KMS-11 (cell line): ENCODE measurements around the gene EFCAB6.

Experiments used
- H2AFZ ChIP-seq: fragments of 200-600 bp; sonication (generic); 2 replicates; pipeline ENCODE4 v1.6.1; 2016; ENCODE audit warnings: antibody characterized with exemption, mixed run types, low read depth
- H3K27ac ChIP-seq: fragments of 200-600 bp; sonication (generic); 2 replicates; pipeline ENCODE4 v1.6.1; 2016; ENCODE audit warnings: mild to moderate bottlenecking, mixed run types
- H3K27me3 ChIP-seq: fragments of 200-600 bp; sonication (generic); 2 replicates; pipeline ENCODE4 v1.6.1; 2017; ENCODE audit warnings: mild to moderate bottlenecking, low read depth, mixed run types, moderate library complexity; ENCODE audit not compliant: insufficient read depth
- H3K36me3 ChIP-seq: fragments of 200-600 bp; sonication (generic); 2 replicates; pipeline ENCODE4 v1.6.1; 2017; ENCODE audit warnings: mild to moderate bottlenecking, mixed run types; ENCODE audit not compliant: insufficient read depth
- H3K4me1 ChIP-seq: fragments of 200-600 bp; sonication (generic); 2 replicates; pipeline ENCODE4 v1.6.1; 2016; ENCODE audit warnings: mild to moderate bottlenecking, low read depth, mixed run types; ENCODE audit not compliant: poor library complexity, severe bottlenecking
- H3K4me2 ChIP-seq: fragments of 200-600 bp; sonication (generic); 2 replicates; pipeline ENCODE4 v1.7.0; 2016; ENCODE audit warnings: mild to moderate bottlenecking, mixed run types
- H3K4me3 ChIP-seq: fragments of 200-600 bp; sonication (generic); IDR thresholded peaks from 2 replicates; pipeline ENCODE4 v1.6.1; 2017; ENCODE audit warnings: low read depth, low read length, mixed read lengths; ENCODE audit not compliant: insufficient read depth
- H3K79me2 ChIP-seq: fragments of 200-600 bp; sonication (generic); 2 replicates; pipeline ENCODE4 v1.6.1; 2016; ENCODE audit warnings: low read depth, mixed run types; ENCODE audit not compliant: insufficient read depth
- H3K9ac ChIP-seq: fragments of 200-600 bp; sonication (generic); 2 replicates; pipeline ENCODE4 v1.6.1; 2016; ENCODE audit warnings: mild to moderate bottlenecking, mixed run types
- H4K20me1 ChIP-seq: fragments of 200-600 bp; sonication (generic); 2 replicates; pipeline ENCODE4 v1.6.1; 2016; ENCODE audit warnings: mild to moderate bottlenecking, mixed run types; ENCODE audit not compliant: insufficient read depth
- TF ChIP-seq, protein P1 (sequence below): fragments of 200-600 bp; sonication (generic); conservative IDR thresholded peaks from 2 replicates; pipeline ENCODE4 v1.6.1; 2017; ENCODE audit warnings: low read depth, mild to moderate bottlenecking, antibody characterized with exemption, low read length, moderate library complexity, mixed read lengths

The EFCAB6 gene

DNA sequence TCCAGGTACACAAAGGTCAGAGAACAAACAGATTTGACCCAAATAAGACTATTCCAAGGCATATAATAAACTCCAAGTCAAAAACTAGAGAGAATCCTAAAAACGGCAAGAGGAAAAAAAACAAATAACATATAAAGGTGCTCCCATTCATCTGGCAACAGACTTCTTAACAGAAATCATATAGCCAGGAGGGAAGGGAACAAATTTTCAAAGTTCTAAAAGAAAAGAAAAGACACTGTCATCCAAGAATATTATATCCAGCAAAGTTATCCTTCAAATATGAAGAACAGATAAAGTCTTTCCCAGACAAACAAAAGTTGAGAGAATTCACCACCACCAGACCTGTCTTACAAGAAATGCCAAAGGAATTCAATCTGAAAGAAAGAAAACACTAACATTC lies 11.1 kb downstream of the EFCAB6 start:
- Histone ChIP-seq H3K4me1 (no peaks in the 10 kb centered on the region), H3K4me2 (no peak overlapping the region), H2AFZ (no peak overlapping the region), H3K9ac (no peak overlapping the region), H3K79me2 (no peaks in the 10 kb centered on the region), H4K20me1 (no peaks in the 10 kb centered on the region), H3K4me3 (no peak overlapping the region), H3K36me3 (no peaks in the 10 kb centered on the region), H3K27ac (no peak overlapping the region), H3K27me3 (no peaks in the 10 kb centered on the region; the same call in 1 of the 2 replicates)
- TF ChIP-seq, protein P1, sequence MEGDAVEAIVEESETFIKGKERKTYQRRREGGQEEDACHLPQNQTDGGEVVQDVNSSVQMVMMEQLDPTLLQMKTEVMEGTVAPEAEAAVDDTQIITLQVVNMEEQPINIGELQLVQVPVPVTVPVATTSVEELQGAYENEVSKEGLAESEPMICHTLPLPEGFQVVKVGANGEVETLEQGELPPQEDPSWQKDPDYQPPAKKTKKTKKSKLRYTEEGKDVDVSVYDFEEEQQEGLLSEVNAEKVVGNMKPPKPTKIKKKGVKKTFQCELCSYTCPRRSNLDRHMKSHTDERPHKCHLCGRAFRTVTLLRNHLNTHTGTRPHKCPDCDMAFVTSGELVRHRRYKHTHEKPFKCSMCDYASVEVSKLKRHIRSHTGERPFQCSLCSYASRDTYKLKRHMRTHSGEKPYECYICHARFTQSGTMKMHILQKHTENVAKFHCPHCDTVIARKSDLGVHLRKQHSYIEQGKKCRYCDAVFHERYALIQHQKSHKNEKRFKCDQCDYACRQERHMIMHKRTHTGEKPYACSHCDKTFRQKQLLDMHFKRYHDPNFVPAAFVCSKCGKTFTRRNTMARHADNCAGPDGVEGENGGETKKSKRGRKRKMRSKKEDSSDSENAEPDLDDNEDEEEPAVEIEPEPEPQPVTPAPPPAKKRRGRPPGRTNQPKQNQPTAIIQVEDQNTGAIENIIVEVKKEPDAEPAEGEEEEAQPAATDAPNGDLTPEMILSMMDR: no peak

- no peaks in the 10 kb centered on the region for H4K20me1 ChIP-seq
- TF ChIP-seq, protein P1: no peak
- H3K4me2 ChIP-seq: no peak overlapping the region
- H3K4me3 ChIP-seq: no peak overlapping the region
- H3K27me3 ChIP-seq: peaks cover 4% of the 10 kb centered on the region; the same call in 1 of the 2 replicates
- no peak overlapping the region for H2AFZ ChIP-seq
- no peaks in the 10 kb centered on the region for H3K79me2 ChIP-seq
- H3K4me1 ChIP-seq: no peaks in the 10 kb centered on the region
- no peaks in the 10 kb centered on the region for H3K36me3 ChIP-seq
- H3K9ac ChIP-seq: no peak overlapping the region
- no peak overlapping the region for H3K27ac ChIP-seq
Observed at GRCh38 chr22:43798492-43798891, 13.6 kb downstream of the EFCAB6 start.

DNA sequence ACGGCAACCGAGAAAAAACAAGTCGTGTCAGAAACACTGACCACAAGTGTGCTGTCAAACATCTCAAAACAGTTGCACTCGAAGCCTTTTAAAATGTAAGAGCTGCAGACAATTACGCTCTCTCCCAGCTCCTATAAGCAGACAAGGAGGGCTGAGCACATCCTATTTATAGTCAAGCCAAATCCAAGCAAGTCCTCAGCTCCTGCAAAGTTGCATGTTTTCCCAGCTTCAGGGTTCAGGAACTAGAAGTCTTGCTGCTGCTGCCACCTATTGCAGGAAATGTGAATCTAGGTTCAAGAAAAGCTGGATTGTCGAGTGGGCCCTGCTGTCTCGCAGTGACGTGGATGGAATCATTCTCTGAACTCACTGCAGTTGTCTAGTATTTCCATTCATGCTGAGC lies 15.5 kb downstream of the EFCAB6 start:
- H3K4me1 ChIP-seq: no peaks in the 10 kb centered on the region
- H2AFZ ChIP-seq: no peak overlapping the region
- H3K4me2 ChIP-seq: no peak overlapping the region
- TF ChIP-seq, protein P1: no peak
- no peaks in the 10 kb centered on the region for H3K36me3 ChIP-seq
- H3K4me3 ChIP-seq: no peak overlapping the region
- 0 out of 2 replicates have a peak, but pooled peaks cover 5% of the 10 kb centered on the region for H3K27me3 ChIP-seq
- no peak overlapping the region for H3K27ac ChIP-seq
- no peaks in the 10 kb centered on the region for H3K79me2 ChIP-seq
- no peaks in the 10 kb centered on the region for H4K20me1 ChIP-seq
- H3K9ac ChIP-seq: no peak overlapping the region

DNA sequence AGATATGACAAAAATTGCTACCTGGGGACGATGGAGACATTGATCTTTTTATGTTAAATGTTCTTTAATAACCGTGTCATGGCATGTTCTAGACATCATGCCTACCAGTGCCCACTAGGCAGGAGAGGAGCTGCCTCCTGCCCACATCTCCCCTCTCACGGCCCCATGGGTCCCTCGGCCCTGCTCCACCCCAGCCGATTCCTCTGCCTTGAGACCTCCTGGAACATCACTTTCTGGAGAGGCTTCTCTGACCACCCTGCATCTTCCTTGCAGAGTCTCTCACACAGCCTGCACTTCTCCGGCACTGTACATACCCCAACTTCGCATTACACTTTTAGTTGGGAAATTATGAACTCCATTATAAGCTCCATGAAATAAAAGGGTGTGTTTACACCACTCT lies 16.8 kb downstream of the EFCAB6 start:
- H3K27me3 ChIP-seq: 0 out of 2 replicates have a peak, but pooled peaks cover 5% of the 10 kb centered on the region
- no peak overlapping the region for H3K9ac ChIP-seq
- H2AFZ ChIP-seq: no peak overlapping the region
- TF ChIP-seq, protein P1: no peak
- H3K4me1 ChIP-seq: no peaks in the 10 kb centered on the region
- no peak overlapping the region for H3K4me2 ChIP-seq
- H3K36me3 ChIP-seq: no peaks in the 10 kb centered on the region
- H3K4me3 ChIP-seq: no peak overlapping the region
- no peaks in the 10 kb centered on the region for H3K79me2 ChIP-seq
- H4K20me1 ChIP-seq: no peaks in the 10 kb centered on the region
- no peak overlapping the region for H3K27ac ChIP-seq
